Heart right ventricle (tissue), 16 donors: Measurements from ENCODE around the gene RAB18. TPM values are rescaled to one million over a fixed set of nuclear protein-coding genes. Genes with fewer than 3 reads are reported as not detected.

ENCODE experiments used
- ATAC-seq, 8 donors: fragments of 200-7000 bp; cut with Tn5 transposase; one replicate each; pipeline ENCODE4 v1.9.1; 2020; ENCODE audit warnings: mild to moderate bottlenecking in 8 of 8, moderate library complexity in 8 of 8, moderate number of reproducible peaks in 1 of 8
- DNase-seq, 2 donors: peaks; one replicate each; pipeline ENCODE4 v3.0.0-alpha.2; 2020
- H3K27ac ChIP-seq, 10 donors: fragments of 200-600 bp; sonication (generic) in 2 of 10; one replicate each; pipeline versions ENCODE4 v1.5.0 to v1.8.0; 2020 to 2022; ENCODE audit warnings: mild to moderate bottlenecking in 3 of 10
- H3K27me3 ChIP-seq, 7 donors: fragments of 200-600 bp; one replicate each; pipeline ENCODE4 v1.8.0; 2021 to 2022; ENCODE audit warnings: mild to moderate bottlenecking in 2 of 7
- H3K36me3 ChIP-seq, 9 donors: fragments of 200-600 bp; sonication (generic) in 1 of 9; one replicate each; pipeline versions ENCODE4 v1.5.0 to v1.8.0; 2020 to 2022; ENCODE audit warnings: mild to moderate bottlenecking in 2 of 9
- H3K4me1 ChIP-seq, 9 donors: fragments of 200-600 bp; sonication (generic) in 1 of 9; one replicate each; pipeline versions ENCODE4 v1.5.0 to v1.8.0; 2020 to 2022; ENCODE audit warnings: mild to moderate bottlenecking in 4 of 9
- H3K4me3 ChIP-seq, 10 donors: fragments of 200-600 bp; sonication (generic) in 2 of 10; one replicate each; pipeline versions ENCODE4 v1.5.0 to v1.8.0; 2020 to 2022; ENCODE audit warnings: mild to moderate bottlenecking in 7 of 10, moderate library complexity in 2 of 10
- H3K9me3 ChIP-seq, 11 donors: fragments of 200-600 bp in 10 of 11; sonication (generic) in 2 of 11; one replicate each; pipeline versions ENCODE4 v1.5.0 to v1.8.0; 2013 to 2022; ENCODE audit warnings: mild to moderate bottlenecking in 2 of 11, control low read depth in 1 of 11, moderate library complexity in 1 of 11
- WGBS, 2 donors: extraction: QIAGEN DNeasy Blood & Tissue Kit; methylation state at CpG; one replicate each; pipeline ENCODE4 v1.1.7; 2013; ENCODE audit warnings: inconsistent platforms in 1 of 2; 5-methylcytosine and 5-hydroxymethylcytosine counted together
- intact Hi-C, 10 donors: fragments of 100-400 bp; cut with DNase I; formaldehyde crosslinking; loops; one replicate each; pipeline versions ENCODE4 v1.11.1 to v1.14.2; 2022
- polyA plus RNA-seq, 2 donors: library from polyadenylated mRNA; stranded (reverse); fragments of 200-250 nt; gene quantifications; one replicate each; pipeline ENCODE4 v1.2.3, GENCODE V29; 2013
- total RNA-seq, 10 donors: library from RNA; stranded (reverse); fragmentation: NEBNext Ultra II Directional in 3 of 10; extraction: Animal tissue kit (Norgen Biotek cat#: 25700) in 3 of 10; gene quantifications; one replicate each; pipeline versions ENCODE4 v1.2.1 to v1.2.4, GENCODE V29; 2021 to 2023
- TF ChIP-seq, protein P1 (sequence below), 9 donors: fragments of 200-600 bp; sonication (generic) in 2 of 9; IDR thresholded peaks; one replicate each; pipeline versions ENCODE4 v1.5.0 to v1.8.0; 2021 to 2022; ENCODE audit warnings: antibody characterized with exemption in 9 of 9, mild to moderate bottlenecking in 5 of 9, moderate library complexity in 1 of 9
- donor health status: Arrhythmogenic right ventricular cardiomyopathy.
- donor health status: ischemic (EF 13 %, LVEDD 7.1; RV severe dilation, severe dysfunction).
- donor health status: healthy with polysubstance abuse.
- donor health status: DM: no; HTN: yes; CAD: no.
- donor health status: DM: no; HTN: no; CAD: no.
- donor health status: ischemic (EF 25% LVEDD 6.9; RV normal size, moderate dysfunction).
- donor health status: ischemic (EF 25% LVEDD 5.7; RV mildly dilated, moderate dysfunction).
- donor health status: healthy.
- donor health status: DM: yes; HTN: yes; CAD: no.
- donor health status: Ischemic cardiomyopathy.
- donor health status: ischemic (EF 35%, LVEDD 5.7; RV mildly dilated, moderate dysfunction).
- donor health status: nonischemic (EF 11% LVEDD 7.7; RV severe dilation, severe dysfunction).
- donor health status: DM: yes; HTN: yes; CAD: no.
- donor health status: PGD.
- donor health status: ischemic (EF 29% LVEDD 5.4; RV normal size, mild dysfunction).
- donor health status: nonischemic (EF 23%, LVEDD 6.1; RV moderate dilation, normal function).

The RAB18 gene
- total and polyA plus RNA-seq, 12 donors = 19.3 to 157 (median 131) TPM

GRCh38 chr10:27531336-27531847 lies 27.3 kb downstream of the RAB18 start:
- intact Hi-C loops = no loop called here
- ATAC-seq (no peak), DNase-seq (no peak)
- H3K27ac ChIP-seq = no peak overlapping the region
- TF ChIP-seq, protein P1, sequence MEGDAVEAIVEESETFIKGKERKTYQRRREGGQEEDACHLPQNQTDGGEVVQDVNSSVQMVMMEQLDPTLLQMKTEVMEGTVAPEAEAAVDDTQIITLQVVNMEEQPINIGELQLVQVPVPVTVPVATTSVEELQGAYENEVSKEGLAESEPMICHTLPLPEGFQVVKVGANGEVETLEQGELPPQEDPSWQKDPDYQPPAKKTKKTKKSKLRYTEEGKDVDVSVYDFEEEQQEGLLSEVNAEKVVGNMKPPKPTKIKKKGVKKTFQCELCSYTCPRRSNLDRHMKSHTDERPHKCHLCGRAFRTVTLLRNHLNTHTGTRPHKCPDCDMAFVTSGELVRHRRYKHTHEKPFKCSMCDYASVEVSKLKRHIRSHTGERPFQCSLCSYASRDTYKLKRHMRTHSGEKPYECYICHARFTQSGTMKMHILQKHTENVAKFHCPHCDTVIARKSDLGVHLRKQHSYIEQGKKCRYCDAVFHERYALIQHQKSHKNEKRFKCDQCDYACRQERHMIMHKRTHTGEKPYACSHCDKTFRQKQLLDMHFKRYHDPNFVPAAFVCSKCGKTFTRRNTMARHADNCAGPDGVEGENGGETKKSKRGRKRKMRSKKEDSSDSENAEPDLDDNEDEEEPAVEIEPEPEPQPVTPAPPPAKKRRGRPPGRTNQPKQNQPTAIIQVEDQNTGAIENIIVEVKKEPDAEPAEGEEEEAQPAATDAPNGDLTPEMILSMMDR (IDR thresholded peaks at IDR 0.05) = no peak
- H3K36me3 ChIP-seq = peaks cover 0 to 31% (median 7%) of the 10 kb centered on the region in 9 donors
- no peaks in the 10 kb centered on the region for H3K27me3 ChIP-seq
- H3K4me3 ChIP-seq = no peak overlapping the region
- H3K9me3 ChIP-seq = no peaks in the 10 kb centered on the region
- 94 to 96% methylated on average over 3 of the region's 3 CpGs for WGBS, 2 donors
- peaks cover 0 to 49% (median 36%) of the 10 kb centered on the region in 9 donors for H3K4me1 ChIP-seq

- 98 to 100% methylated on average over 2 of the region's 2 CpGs for WGBS, 2 donors
- Histone ChIP-seq H3K9me3 (no peaks in the 10 kb centered on the region), H3K4me1 (peaks cover 0 to 23% (median 11%) of the 10 kb centered on the region in 9 donors), H3K27ac (no peak overlapping the region), H3K4me3 (no peak overlapping the region), H3K36me3 (peaks cover 0 to 60% (median 18%) of the 10 kb centered on the region in 9 donors), H3K27me3 (no peaks in the 10 kb centered on the region)
- intact Hi-C loops = no loop called here
- DNase-seq = no peak
- TF ChIP-seq, protein P1 (IDR thresholded peaks at IDR 0.05) = no peak
- ATAC-seq = no peak
These were observed 30.1 kb downstream of the RAB18 start for GRCh38 chr10:27534161-27534700.

- Histone ChIP-seq H3K27ac (no peak overlapping the region), H3K4me3 (no peak overlapping the region), H3K9me3 (no peaks in the 10 kb centered on the region), H3K36me3 (peaks cover 0 to 68% (median 18%) of the 10 kb centered on the region in 9 donors), H3K27me3 (no peaks in the 10 kb centered on the region), H3K4me1 (peaks cover 0 to 12% (median 4%) of the 10 kb centered on the region in 9 donors)
- 98% methylated on average over 4 of the region's 4 CpGs for WGBS, 2 donors
- TF ChIP-seq, protein P1 (IDR thresholded peaks at IDR 0.05) = no peak
- ATAC-seq (no peak), DNase-seq (no peak)
- intact Hi-C loops = no loop called here
These were observed 31.2 kb downstream of the RAB18 start for GRCh38 chr10:27535317-27535716.

DNA sequence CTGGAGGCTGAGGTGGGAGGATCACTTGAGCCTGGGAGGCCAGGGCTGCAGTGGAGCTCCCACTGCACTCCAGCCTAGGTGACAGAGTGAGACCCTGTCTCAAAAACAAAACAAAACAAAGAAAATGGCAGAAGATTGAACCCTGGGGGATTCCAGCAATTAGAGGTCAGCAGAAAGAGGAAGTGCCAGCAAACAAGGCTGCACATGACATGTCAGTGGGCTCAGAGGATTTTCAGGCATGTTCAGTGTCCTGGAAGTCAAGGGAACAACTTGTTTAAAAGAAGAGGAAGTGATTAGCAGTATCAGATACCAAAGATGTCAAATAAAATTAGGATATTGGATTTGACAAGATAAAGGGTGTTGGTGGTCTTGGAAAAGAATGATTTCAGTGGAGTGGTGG lies 32.3 kb downstream of the RAB18 start:
- peaks cover 0 to 79% (median 18%) of the 10 kb centered on the region in 9 donors for H3K36me3 ChIP-seq
- H3K9me3 ChIP-seq = no peaks in the 10 kb centered on the region
- no peaks in the 10 kb centered on the region for H3K27me3 ChIP-seq
- ATAC-seq (no peak), DNase-seq (no peak)
- no peak overlapping the region for H3K4me3 ChIP-seq
- no peak overlapping the region for H3K27ac ChIP-seq
- H3K4me1 ChIP-seq = peaks cover 0 to 7% (median 0%) of the 10 kb centered on the region in 9 donors
- intact Hi-C loops = no loop called here
- TF ChIP-seq, protein P1 (IDR thresholded peaks at IDR 0.05) = no peak
